HG03354 (cell line): ENCODE measurements around the gene TLN1.

Experiments
- ATAC-seq: cut with Tn5 transposase; IDR thresholded peaks from one replicate; pipeline ENCODE4 v1.9.1; 2021; ENCODE audit warnings: mild to moderate bottlenecking; ENCODE audit not compliant: unreplicated experiment, poor library complexity, severe bottlenecking

The TLN1 gene, protein sequence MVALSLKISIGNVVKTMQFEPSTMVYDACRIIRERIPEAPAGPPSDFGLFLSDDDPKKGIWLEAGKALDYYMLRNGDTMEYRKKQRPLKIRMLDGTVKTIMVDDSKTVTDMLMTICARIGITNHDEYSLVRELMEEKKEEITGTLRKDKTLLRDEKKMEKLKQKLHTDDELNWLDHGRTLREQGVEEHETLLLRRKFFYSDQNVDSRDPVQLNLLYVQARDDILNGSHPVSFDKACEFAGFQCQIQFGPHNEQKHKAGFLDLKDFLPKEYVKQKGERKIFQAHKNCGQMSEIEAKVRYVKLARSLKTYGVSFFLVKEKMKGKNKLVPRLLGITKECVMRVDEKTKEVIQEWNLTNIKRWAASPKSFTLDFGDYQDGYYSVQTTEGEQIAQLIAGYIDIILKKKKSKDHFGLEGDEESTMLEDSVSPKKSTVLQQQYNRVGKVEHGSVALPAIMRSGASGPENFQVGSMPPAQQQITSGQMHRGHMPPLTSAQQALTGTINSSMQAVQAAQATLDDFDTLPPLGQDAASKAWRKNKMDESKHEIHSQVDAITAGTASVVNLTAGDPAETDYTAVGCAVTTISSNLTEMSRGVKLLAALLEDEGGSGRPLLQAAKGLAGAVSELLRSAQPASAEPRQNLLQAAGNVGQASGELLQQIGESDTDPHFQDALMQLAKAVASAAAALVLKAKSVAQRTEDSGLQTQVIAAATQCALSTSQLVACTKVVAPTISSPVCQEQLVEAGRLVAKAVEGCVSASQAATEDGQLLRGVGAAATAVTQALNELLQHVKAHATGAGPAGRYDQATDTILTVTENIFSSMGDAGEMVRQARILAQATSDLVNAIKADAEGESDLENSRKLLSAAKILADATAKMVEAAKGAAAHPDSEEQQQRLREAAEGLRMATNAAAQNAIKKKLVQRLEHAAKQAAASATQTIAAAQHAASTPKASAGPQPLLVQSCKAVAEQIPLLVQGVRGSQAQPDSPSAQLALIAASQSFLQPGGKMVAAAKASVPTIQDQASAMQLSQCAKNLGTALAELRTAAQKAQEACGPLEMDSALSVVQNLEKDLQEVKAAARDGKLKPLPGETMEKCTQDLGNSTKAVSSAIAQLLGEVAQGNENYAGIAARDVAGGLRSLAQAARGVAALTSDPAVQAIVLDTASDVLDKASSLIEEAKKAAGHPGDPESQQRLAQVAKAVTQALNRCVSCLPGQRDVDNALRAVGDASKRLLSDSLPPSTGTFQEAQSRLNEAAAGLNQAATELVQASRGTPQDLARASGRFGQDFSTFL (N-terminal part only)

DNA sequence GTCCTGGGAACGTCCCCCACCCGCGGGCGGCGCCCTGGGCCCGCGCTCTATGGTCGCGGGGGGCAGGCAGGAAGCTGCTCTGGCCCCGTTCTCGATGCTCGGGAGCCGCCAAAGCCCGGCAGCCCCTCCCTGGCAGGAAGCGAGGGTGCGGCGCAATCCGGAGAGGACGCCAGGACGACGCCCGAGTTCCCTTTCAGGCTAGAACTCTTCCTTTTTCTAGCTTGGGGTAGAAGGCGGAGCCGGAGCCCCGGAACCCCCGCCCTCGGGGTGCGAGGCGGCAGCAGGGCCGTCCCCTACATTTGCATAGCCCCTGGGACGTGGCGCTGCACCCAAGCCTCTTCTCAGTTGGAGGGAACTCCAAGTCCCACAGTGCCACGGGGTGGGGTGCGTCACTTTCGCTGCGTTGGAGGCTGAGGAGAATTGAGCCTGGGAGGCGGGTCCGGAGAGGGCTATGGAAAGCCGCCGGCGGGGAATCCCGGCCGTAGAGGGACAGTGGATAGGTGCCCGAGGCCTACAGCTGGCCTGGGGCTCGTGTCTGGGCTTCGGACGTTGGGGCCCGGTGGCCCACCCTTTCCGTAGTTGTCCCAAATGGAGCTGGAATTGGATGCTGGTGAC lies at the start of gene TLN1, which contains the start of gene CREB3:
TSS of gene TLN1 (minus strand) at position 11 of the 615 bp plus-strand sequence. CDS start 6,501 bp downstream, outside the sequence.
TSS of gene CREB3 (plus strand) at position 482 of the 615 bp plus-strand sequence. CDS start at position 589, 107 bp downstream.
- ATAC-seq = peak; percentile 80

DNA sequence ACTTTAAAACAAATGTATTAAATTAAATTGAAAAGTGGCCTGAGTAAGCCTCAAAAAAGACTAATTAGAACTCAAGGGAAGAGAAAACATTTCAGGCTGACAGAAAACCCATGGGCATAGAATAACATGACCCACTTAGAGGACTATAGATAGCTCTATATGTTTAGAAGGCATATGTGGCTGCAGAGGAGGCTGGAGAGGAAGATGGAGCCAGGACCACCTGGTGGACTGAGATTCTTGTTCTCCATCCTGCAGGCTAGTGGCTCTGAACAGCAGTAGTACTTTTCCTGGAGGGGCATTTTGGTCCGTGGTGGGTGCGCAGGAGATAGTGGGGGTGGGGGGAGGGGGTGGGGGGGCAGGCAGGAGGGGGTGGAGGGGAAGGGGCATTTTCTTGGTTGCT lies 49.1 kb upstream of the TLN1 start:
- no peak for ATAC-seq

DNA sequence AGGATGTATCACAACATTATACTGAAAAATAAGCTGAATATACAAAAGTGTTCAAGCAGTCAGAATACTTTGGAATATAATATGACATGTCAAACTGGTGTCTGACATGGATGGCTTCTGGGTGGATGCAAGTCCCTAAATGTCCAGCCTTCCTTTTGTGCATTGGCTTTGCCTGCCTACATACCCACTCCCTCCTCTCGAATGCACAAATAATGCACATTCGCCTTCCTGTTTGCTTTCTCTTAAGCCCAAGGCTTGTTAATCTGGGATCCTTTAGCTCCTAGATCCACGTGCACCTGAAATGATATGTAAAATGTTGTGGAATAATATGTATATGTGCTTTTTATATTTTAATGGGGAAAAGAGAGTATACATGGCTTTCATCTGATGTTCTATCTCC lies 46.5 kb upstream of the TLN1 start:
- ATAC-seq = no peak

DNA sequence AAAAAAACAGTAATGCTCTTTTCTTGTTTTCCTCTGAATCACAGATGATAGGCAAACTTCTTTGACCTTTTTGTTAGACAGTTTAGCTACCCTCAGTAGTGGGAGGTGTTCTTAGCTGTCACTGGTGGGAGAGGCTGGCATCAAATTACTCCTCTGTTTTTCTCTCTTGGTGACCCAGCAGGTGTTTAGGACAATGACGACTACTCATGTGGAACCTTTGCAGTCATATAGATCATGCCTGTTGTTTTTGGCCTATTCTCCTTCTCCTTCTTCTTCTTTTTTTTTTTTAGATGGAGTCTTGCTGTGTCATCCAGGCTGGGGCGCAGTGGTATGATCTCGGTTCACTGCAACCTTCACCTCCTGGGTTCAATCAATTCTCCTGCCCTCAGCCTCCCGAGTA lies 44.0 kb upstream of the TLN1 start:
- ATAC-seq = no peak

DNA sequence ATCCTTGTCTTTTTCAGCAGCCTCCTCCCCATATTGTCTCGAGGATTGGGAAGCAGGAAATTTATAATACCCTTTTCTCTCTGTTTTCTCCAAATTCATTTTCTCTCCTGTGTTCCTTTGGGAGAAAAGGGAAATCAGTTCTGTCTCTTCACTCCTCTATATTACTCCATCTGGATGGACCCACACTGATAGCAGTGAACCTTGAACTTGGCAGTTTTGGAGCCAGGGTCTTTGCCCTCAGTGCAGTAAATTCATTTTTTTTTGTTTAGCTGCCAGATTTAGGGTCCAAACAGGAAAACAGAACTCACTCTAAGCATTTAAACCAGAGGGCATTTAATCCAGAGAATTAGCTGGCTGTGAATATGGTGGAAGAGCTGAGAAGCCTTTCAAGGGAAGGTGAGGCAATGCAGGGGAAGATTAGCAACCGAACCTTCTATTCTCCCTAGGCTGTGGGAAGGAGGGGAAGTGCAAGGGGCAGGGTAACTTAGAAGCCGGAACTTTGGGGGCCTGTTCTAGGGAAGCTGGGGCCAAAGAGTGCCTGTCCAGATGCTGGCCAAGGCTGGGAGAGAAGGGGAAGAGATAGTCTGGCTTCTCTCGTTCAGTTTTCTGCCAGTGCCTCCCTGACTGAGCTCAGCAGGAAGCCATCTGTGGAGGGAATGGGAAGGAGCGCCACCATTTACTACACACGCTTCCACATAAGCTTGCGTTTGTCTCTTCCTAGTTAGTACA lies 43.1 kb upstream of the TLN1 start:
- ATAC-seq = no peak

DNA sequence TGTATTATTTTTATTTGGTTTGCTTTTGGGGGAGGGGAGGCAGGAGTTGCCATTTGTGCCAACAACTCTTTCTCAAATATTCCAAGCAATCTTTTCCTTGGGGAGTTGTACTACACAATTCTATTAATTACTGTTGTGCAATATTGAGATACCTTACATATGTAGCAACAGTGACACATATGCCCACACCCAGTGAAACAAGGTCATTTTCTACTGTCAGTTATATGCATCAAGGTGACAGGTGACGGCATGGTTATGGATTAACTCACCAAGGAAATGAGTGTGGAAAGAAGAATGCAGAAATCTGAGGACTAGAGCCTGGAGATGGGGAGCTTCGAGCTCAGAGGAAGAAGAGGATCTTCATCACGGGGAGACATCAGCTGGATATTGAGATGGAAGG lies 39.9 kb upstream of the TLN1 start:
- ATAC-seq = no peak

DNA sequence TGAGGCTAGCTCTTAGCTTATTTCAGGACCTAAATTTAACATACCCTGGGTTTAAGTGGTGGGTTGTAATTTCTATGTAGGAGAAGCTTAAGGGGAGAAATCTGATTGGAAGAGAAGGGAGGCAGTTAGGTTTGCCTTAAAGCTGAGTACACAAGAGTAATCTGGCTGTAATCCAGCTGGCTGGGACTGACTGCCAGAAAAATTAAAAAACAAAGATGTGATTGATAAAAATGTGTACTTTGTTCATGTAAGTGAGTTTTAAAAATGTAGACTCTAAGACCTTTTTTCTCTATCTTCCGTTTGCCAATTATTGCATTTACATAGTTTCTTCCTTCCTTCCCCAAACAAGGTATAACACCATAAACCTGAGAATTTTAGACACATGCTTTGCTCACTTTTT lies 39.5 kb upstream of the TLN1 start:
- no peak for ATAC-seq

DNA sequence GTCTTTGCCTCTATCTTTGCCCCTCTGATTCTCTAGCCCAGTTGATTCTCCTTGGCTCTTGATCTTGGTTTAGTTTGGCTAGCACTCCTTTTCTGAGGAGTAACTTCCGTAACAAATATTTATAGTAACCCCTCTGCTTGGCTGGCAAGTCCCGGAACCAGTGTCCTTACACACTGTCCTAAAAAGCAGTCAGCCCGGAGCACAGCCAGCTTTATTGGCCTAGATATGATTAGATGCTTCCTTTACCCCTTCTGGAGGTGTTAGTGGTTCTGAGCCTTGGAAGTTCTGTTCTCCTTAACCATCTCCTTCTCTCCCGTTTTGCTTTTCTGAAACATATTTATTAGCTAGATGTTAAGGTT lies 39.1 kb upstream of the TLN1 start:
- no peak for ATAC-seq

DNA sequence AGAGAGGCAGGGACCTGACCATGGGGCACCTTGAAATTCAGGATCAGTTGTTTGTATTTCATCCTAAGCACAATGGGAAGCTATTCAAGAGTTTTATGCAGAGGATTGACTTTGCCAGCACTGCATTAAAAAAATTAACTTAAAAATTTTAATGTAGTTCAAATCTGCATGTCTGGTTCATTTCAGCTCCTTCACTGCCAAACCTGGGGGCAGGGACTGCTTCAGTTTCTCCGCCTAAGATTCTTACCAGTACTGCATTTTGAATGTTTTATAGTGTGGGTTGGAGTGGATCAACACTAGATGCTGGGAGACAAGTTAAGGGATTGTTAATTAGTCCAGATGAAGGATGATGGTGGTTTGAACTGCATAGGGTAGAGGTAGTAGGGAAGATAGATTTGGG lies 37.8 kb upstream of the TLN1 start:
- ATAC-seq = no peak

DNA sequence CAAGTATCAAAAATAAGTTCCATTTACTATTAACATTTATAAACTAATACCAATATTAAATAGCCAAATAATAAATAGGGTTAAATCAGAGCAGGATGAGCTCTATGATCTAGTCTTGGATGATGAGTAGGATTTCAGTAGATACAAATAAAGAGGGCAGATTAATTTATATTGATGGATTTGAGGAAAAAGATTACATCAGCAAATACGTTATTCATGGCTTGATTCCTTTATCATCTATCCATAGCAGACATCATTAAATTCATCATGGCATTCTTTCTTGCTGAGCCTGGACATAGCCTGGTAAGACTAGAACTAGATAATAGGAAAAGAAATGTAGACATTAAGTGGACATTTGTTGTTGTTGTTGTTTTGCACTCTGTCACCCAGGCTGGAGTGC lies 35.5 kb upstream of the TLN1 start:
- ATAC-seq = no peak

DNA sequence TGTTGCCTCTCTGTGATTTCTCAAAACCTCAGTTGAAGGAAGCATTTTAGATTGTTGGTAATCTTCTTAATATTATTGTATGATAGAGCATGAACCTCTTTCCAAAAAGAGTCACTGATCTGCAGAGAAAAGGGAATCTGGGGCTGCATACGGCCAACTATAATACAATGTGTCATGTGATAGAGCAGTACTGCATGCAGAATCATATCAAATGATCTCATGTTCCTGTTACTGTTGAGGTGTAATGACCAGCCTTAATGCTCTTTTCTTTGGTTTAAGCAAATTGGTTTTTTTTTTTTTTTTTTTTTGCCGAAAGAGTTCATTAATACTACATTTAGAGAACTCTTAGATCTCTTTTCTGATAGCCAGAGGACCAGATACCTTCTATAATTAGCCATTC lies 35.0 kb upstream of the TLN1 start:
- no peak for ATAC-seq

DNA sequence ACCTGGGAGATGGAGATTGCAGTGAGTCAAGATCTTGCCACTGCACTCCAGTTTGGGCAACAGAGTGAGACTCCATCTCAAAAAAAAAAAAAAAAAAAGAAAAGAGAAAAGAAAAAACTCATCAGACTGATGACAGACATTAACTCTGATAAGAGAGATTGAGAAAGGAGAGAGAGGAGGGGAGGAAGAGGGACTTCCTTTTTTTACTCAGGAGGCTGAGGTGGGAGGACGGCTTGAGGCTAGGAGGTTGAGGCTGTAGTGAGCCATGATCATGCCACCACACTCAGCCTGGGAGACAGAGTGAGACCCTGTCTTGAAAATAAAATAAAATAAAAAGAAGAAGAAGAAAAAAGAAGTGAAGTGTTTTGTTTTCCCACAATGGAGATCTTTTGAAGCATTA lies 31.8 kb upstream of the TLN1 start:
- ATAC-seq = no peak

DNA sequence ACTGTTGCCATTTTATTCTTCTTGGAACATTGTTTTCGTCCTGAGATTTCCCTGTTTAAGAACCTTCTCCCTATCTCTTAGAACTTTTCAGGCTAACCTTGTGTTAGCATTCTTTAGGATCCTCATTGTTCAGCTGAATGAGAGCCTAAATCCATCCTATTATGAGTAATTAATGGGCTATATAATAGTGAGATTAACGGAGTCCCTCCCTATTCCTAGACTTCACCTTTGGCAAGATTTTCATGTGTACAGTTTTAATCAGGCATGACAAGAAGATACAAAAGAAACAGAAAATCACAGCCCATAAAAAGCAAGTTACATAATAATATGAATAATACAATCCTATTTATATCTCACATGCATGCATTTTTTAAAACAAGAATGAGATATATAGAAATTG lies 31.2 kb upstream of the TLN1 start:
- no peak for ATAC-seq

DNA sequence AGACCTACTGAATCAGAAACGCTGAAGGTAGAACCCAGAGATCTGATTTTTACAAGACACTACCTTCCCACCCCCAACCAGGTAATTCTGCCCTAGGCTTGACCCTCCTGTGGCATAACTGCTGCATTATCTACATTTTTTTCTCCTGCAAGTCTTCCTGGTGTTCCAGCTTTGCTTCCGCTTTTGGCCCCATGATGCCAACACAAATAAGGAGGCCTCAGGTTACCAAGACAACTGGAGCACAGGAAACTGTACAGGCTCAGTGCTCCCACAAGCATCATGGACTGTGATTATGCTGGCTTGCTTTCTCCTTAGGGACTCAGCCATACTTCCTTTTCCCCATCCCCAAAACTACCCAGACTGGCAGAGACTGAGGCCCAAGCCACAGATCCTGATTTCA lies 28.7 kb upstream of the TLN1 start:
- no peak for ATAC-seq

DNA sequence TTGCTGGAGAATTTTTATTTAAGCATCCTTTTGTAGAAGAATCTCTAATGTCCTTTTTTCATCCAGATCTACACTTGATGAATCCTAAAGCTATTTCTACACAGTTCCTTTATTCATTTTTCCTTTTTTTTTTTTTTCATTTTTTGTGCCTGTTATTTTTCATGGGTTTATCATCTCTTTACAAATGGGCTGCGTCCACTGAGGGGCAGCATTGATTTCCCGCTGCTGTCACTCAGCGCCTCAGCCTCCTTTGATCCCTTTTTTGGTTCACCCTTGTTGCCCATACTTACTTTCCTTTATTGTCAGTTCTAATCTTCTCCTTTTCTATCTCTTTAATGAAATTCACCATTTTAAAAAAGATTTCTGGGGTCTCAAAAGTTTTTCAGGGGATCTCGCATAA lies 27.8 kb upstream of the TLN1 start:
- ATAC-seq = no peak

DNA sequence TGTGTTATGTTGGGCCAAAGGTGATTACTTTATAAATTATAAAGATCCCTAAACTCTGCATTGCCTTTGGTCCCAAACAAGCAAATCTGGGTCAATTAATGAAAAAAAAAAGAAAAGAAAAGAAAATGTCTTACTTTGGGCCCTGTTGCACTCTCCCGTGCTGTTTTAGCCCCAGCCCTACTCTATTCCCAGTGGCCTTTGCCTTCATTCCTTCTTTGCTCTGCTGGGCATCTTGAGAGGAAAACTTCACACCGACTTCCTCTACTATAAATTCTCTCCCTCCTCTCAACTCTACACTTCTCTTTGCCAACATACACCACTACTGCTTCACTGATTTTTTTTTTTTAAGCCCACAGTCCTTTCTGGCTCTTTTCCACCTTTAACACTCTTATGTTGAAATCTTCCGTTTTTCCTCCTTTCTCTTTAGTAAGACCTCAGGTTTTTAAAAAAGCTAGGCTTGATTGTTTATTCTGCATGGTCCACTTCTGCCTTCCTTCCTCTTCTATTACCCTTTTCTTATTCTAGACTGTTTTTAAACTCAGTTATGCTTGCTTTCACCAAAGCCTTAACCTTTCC lies 26.6 kb upstream of the TLN1 start:
- no peak for ATAC-seq

DNA sequence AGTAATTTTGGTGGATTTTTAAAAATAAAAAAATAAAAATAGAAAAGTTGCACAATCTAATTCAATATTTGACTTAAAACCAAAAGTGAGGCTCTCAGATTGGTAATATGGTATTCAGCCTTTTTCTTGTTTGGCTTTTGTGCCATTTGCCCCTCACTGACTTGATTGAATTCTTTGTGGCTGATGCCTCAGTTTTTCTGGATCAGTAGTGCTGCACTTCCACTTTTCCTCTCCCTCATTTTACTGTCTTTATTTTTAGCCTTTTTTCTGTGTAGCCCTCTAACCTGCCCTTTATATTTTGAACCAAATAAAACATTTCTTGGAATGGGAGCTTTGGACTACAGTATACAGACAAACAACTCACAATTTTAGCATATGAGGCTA lies 25.9 kb upstream of the TLN1 start:
- ATAC-seq = no peak

DNA sequence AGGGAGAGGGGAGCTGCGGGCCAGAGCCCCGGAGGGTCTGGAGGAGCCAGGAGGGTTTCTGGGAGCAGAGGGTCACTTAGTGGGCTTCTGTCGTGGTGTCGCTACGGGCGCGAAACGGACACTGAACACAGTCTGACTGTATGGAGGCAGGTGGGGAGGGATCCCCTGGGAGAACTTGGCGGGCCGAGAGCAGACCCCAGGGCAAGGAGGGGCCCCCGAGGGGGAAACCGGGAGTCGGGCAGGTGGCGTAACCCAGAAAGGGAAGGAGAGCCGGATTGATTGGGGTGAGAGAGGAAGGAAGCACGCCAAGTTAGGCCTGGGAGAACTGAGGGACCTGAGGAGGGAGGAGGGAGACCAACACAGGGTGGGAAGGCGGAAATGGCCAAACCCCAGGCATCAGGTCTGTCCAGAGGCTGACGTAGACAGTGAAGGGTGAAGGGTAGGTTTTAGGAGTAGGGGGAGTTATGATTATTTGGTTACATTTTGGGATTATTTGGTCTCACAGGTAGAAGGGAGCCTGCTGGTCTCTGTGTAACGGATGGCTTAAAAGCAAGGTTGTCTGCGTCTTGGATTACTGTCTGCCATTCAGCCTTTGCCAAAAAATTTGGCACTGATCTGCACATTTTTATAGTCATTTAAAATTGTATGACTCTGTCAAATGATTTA lies 25.4 kb upstream of the TLN1 start:
- ATAC-seq = peak; percentile 55
